Endothelial cell (in vitro differentiated cells): Measurements from ENCODE around the gene LRRC3B. TPM values are rescaled to one million over a fixed set of nuclear protein-coding genes. Genes with fewer than 3 reads are reported as not detected.

ENCODE experiments used
- DNase-seq: peaks from one replicate; pipeline ENCODE4 v3.0.0; 2021; ENCODE audit warnings: low spot score
- H3K27ac Mint-ChIP-seq: one replicate; pipeline ENCODE4 v1.8.0; 2021; ENCODE audit warnings: mixed read lengths, inconsistent platforms; ENCODE audit not compliant: unreplicated experiment
- H3K27me3 Mint-ChIP-seq: one replicate; pipeline ENCODE4 v1.8.0; 2021; ENCODE audit warnings: mild to moderate bottlenecking, moderate library complexity, mixed read lengths, inconsistent platforms; ENCODE audit not compliant: unreplicated experiment
- H3K36me3 Mint-ChIP-seq: one replicate; pipeline ENCODE4 v1.8.0; 2021; ENCODE audit warnings: mild to moderate bottlenecking, low read depth, mixed read lengths, inconsistent platforms; ENCODE audit not compliant: unreplicated experiment
- H3K4me1 Mint-ChIP-seq: one replicate; pipeline ENCODE4 v1.8.0; 2021; ENCODE audit warnings: mild to moderate bottlenecking, mixed read lengths, inconsistent platforms; ENCODE audit not compliant: unreplicated experiment
- H3K4me3 Mint-ChIP-seq: one replicate; pipeline ENCODE4 v1.8.0; 2021; ENCODE audit warnings: mild to moderate bottlenecking, mixed read lengths, inconsistent platforms; ENCODE audit not compliant: unreplicated experiment
- H3K9me3 Mint-ChIP-seq: one replicate; pipeline ENCODE4 v1.8.0; 2021; ENCODE audit warnings: mixed read lengths, inconsistent platforms; ENCODE audit not compliant: unreplicated experiment
- total RNA-seq: library from RNA; stranded (reverse); fragmentation: NEBNext Ultra II Directional; extraction: Animal tissue kit (Norgen Biotek cat#: 25700); gene quantifications from one replicate; pipeline ENCODE4 v1.2.1, GENCODE V29; 2021; ENCODE audit not compliant: unreplicated experiment
- TF ChIP-seq, protein P1 (sequence below): fragments of 200-600 bp; sonication (generic); IDR thresholded peaks from one replicate; pipeline ENCODE4 v1.5.0; 2021; ENCODE audit warnings: antibody characterized with exemption; ENCODE audit not compliant: unreplicated experiment

The LRRC3B gene
- total RNA-seq, 1 donor from 2014 or later = 3.6 TPM

DNA sequence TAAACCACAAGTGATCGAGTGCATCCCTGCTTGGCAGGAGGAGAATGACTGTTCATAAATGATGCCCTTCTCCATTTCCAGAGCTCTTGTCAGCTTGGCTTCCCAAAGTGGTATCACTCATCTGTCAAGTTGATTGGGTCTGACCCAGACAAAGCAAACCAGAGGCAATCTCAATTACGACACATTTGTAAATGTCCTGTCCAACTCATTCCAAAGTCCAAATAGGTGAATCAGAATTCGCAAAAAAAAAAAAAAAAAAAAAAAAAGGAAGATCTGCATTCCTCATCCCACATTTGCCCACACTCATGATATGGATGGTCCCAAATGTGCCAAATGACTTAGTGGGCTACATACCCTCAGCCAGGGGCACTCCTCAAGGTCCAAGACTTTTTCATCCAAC lies 91.9 kb downstream of the LRRC3B start:
- no peak overlapping the region for H3K4me3 Mint-ChIP-seq
- no peaks in the 10 kb centered on the region for H3K4me1 Mint-ChIP-seq
- no peaks in the 10 kb centered on the region for H3K36me3 Mint-ChIP-seq
- TF ChIP-seq, protein P1, sequence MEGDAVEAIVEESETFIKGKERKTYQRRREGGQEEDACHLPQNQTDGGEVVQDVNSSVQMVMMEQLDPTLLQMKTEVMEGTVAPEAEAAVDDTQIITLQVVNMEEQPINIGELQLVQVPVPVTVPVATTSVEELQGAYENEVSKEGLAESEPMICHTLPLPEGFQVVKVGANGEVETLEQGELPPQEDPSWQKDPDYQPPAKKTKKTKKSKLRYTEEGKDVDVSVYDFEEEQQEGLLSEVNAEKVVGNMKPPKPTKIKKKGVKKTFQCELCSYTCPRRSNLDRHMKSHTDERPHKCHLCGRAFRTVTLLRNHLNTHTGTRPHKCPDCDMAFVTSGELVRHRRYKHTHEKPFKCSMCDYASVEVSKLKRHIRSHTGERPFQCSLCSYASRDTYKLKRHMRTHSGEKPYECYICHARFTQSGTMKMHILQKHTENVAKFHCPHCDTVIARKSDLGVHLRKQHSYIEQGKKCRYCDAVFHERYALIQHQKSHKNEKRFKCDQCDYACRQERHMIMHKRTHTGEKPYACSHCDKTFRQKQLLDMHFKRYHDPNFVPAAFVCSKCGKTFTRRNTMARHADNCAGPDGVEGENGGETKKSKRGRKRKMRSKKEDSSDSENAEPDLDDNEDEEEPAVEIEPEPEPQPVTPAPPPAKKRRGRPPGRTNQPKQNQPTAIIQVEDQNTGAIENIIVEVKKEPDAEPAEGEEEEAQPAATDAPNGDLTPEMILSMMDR = no peak
- H3K27ac Mint-ChIP-seq = no peak overlapping the region
- no peaks in the 10 kb centered on the region for H3K9me3 Mint-ChIP-seq
- DNase-seq = no peak
- peaks cover 2% of the 10 kb centered on the region for H3K27me3 Mint-ChIP-seq

DNA sequence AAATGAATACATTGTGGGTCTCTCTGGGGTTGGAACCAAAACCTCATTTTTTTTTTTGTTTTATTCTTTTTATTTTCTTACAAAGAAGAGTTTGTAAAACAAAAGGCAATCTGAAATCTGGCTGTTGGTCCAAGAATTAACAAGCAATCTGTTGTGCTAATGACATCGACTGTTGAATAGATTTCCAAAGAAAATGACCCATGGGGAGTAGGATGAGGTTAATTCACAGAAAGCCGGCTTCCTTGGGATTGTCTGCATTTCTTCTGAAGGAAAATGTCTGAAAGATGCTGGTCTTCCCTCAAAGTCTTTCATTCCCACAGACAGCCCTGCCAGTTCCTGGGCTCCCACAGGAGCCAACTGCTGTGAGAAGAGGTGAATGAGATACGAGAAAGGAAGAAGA lies 92.9 kb downstream of the LRRC3B start:
- peaks cover 2% of the 10 kb centered on the region for H3K27me3 Mint-ChIP-seq
- DNase-seq = no peak
- no peaks in the 10 kb centered on the region for H3K4me1 Mint-ChIP-seq
- no peaks in the 10 kb centered on the region for H3K9me3 Mint-ChIP-seq
- no peak overlapping the region for H3K27ac Mint-ChIP-seq
- no peaks in the 10 kb centered on the region for H3K36me3 Mint-ChIP-seq
- H3K4me3 Mint-ChIP-seq = no peak overlapping the region
- TF ChIP-seq, protein P1 = no peak

DNA sequence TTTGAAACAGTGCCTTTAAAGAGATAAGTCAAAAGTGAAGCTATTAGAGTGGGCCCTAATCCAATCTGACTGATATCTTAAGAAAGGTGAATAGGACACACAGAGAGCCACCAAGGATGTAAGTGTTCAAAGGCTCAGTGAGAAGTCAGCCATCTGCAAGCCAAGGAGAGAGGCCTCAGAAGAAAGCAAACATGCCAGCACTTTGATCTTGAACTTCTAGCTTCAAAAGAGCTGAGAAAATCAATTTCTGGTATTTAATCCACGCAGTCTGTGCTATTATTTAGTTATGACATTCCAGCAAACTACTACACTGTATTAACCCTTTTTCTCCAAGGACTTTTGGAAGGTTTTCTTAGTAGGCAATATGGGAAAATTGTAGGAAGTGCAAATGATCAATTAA lies 95.7 kb downstream of the LRRC3B start:
- H3K27me3 Mint-ChIP-seq = peaks cover 2% of the 10 kb centered on the region
- H3K4me3 Mint-ChIP-seq = no peak overlapping the region
- no peak overlapping the region for H3K27ac Mint-ChIP-seq
- H3K9me3 Mint-ChIP-seq = no peaks in the 10 kb centered on the region
- TF ChIP-seq, protein P1 = no peak
- no peak for DNase-seq
- no peaks in the 10 kb centered on the region for H3K4me1 Mint-ChIP-seq
- H3K36me3 Mint-ChIP-seq = no peaks in the 10 kb centered on the region

DNA sequence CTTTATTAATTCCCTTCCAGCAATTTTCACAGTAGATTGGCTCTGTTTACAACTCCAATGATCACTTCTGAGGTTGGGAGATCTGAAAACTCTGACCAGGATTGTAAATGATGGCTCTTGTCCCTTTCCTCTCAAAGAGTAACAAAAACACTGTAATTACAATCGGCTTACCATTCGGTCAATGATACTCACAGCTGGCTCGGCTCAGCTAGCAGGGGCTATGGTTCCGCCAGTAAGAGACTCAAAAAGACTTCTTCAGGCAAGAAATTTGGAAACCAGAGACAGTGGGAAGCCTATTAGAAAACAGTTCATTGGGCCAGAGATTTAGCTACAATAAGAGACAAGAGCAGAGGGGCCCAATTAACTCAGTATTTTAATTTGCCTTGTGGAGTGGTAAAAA lies 96.6 kb downstream of the LRRC3B start:
- Mint-ChIP-seq H3K27ac (no peak overlapping the region), H3K4me3 (no peak overlapping the region)

DNA sequence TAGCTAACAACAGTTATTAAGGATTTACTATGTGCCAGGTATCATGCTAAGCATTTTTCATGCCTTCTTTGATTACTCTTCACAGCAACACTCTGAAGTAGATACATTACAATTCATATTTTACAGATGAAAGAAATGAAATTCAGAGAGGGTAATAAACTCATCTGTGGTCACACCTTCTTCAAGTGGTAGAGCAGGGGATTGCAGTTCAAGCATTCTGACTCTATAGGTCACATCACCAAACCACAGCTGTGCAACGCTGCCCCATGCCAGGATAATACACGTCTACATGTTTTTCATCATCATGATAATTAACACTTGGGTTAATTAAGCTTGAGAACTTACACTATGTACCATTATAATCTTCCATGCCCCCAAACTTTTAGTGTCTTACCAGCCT lies 98.5 kb downstream of the LRRC3B start:
- no peak for DNase-seq
- H3K36me3 Mint-ChIP-seq = no peaks in the 10 kb centered on the region
- no peaks in the 10 kb centered on the region for H3K9me3 Mint-ChIP-seq
- peaks cover 2% of the 10 kb centered on the region for H3K27me3 Mint-ChIP-seq
- no peaks in the 10 kb centered on the region for H3K4me1 Mint-ChIP-seq
- no peak overlapping the region for H3K4me3 Mint-ChIP-seq
- no peak overlapping the region for H3K27ac Mint-ChIP-seq
- TF ChIP-seq, protein P1 = no peak

More for the DNA sequence above, 96.6 kb downstream of the LRRC3B start:
- peaks cover 2% of the 10 kb centered on the region for H3K27me3 Mint-ChIP-seq
- DNase-seq = no peak
- H3K4me1 Mint-ChIP-seq = no peaks in the 10 kb centered on the region
- TF ChIP-seq, protein P1 = no peak
- H3K36me3 Mint-ChIP-seq = no peaks in the 10 kb centered on the region
- H3K9me3 Mint-ChIP-seq = no peaks in the 10 kb centered on the region
